Aorta (tissue), 5 donors: ENCODE data around the gene ANP32D. TPM values are rescaled to one million over a fixed set of nuclear protein-coding genes. Genes with fewer than 3 reads are reported as not detected.
"Not testable (repeated sequence)": the region's sequence is repeated elsewhere in the genome, so short reads cannot be mapped to it uniquely, and the experiment has no call there.

Source experiments
- ATAC-seq: fragments of 200-7000 bp; cut with Tn5 transposase; one replicate; pipeline ENCODE4 v1.9.1; 2022; ENCODE audit warnings: moderate library complexity; ENCODE audit not compliant: low FRiP score
- DNase-seq, 2 donors: peaks; one replicate each; pipeline ENCODE4 v3.0.0-alpha.2; 2020
- H3K27ac ChIP-seq, 2 donors: one replicate each; pipeline ENCODE4 v1.5.1; 2013; ENCODE audit warnings: low read length in 2 of 2, mild to moderate bottlenecking in 2 of 2, moderate library complexity in 2 of 2, control low read depth in 1 of 2, inconsistent platforms in 1 of 2, low read depth in 1 of 2
- H3K27me3 ChIP-seq, 2 donors: one replicate each; pipeline ENCODE4 v1.6.1; 2013; ENCODE audit warnings: control low read depth in 1 of 2, low read length in 1 of 2, mild to moderate bottlenecking in 1 of 2, moderate library complexity in 1 of 2; ENCODE audit not compliant: insufficient read depth in 2 of 2, control insufficient read depth in 1 of 2
- H3K36me3 ChIP-seq, 2 donors: one replicate each; pipeline ENCODE4 v1.6.1; 2013; ENCODE audit warnings: control low read depth in 1 of 2, low read length in 1 of 2, mild to moderate bottlenecking in 1 of 2; ENCODE audit not compliant: insufficient read depth in 2 of 2, control insufficient read depth in 1 of 2
- H3K4me1 ChIP-seq, 2 donors: one replicate each; pipeline ENCODE4 v1.6.1; 2013; ENCODE audit warnings: low read length in 2 of 2, control low read depth in 1 of 2, mild to moderate bottlenecking in 1 of 2, moderate library complexity in 1 of 2; ENCODE audit not compliant: insufficient read depth in 2 of 2, control insufficient read depth in 1 of 2
- H3K4me3 ChIP-seq, 2 donors: one replicate each; pipeline ENCODE4 v1.5.1; 2013; ENCODE audit warnings: low read length in 2 of 2, control low read depth in 1 of 2, mild to moderate bottlenecking in 1 of 2
- H3K9me3 ChIP-seq: one replicate; pipeline ENCODE4 v1.6.1; 2013; ENCODE audit warnings: mild to moderate bottlenecking, low read length; ENCODE audit not compliant: control insufficient read depth
- WGBS, 2 donors: extraction: QIAGEN DNeasy Blood & Tissue Kit; methylation state at CpG; one replicate each; pipeline ENCODE4 v1.1.7; 2013; 5-methylcytosine and 5-hydroxymethylcytosine counted together
- intact Hi-C, 2 donors: fragments of 100-400 bp; cut with DNase I; formaldehyde crosslinking; loops; one replicate each; pipeline versions ENCODE4 v1.14.2 to v1.15.0; 2022
- polyA plus RNA-seq, 2 donors: library from polyadenylated mRNA; stranded (reverse); fragments of 200-250 nt; gene quantifications; one replicate each; pipeline ENCODE4 v1.2.3, GENCODE V29; 2013
- total RNA-seq, 2 donors: library from RNA; stranded (reverse); fragmentation: NEBNext Ultra II Directional; extraction: Animal tissue kit (Norgen Biotek cat#: 25700); gene quantifications; one replicate each; pipeline ENCODE4 v1.2.1, GENCODE V29; 2021
- donor health status: healthy with polysubstance abuse.
- donor health status: Bipolar disorder and iron deficiency.
- donor health status: DM: no; HTN: no; CAD: no.
- donor health status: DM: no; HTN: no; CAD: no.
- donor health status: DM: yes; HTN: yes; CAD: no.

ANP32D gene
- total and polyA plus RNA-seq, 4 donors: not detected

- 58 to 63% methylated on average over 2 of the region's 2 CpGs for WGBS, 2 donors
- Histone ChIP-seq H3K9me3 (no peaks in the 10 kb centered on the region), H3K27ac (no peak overlapping the region), H3K4me1 (no peaks in the 10 kb centered on the region), H3K36me3 (no peaks in the 10 kb centered on the region), H3K4me3 (no peak overlapping the region), H3K27me3 (no peaks in the 10 kb centered on the region)
- ATAC-seq (no peak), DNase-seq (no peak)
- intact Hi-C loops: no loop called here
Observed at GRCh38 chr12:48512855-48513254, 40.5 kb downstream of the ANP32D start.

- H3K4me1 ChIP-seq: no peaks in the 10 kb centered on the region
- no peak overlapping the region for H3K27ac ChIP-seq
- no peaks in the 10 kb centered on the region for H3K36me3 ChIP-seq
- DNase-seq (no peak), ATAC-seq (no peak)
- H3K9me3 ChIP-seq: no peaks in the 10 kb centered on the region
- 86 to 93% methylated on average over 1 of the region's 1 CpG for WGBS, 2 donors
- intact Hi-C loops: no loop called here
- no peaks in the 10 kb centered on the region for H3K27me3 ChIP-seq
- H3K4me3 ChIP-seq: no peak overlapping the region
Observed at GRCh38 chr12:48514728-48515127, 42.4 kb downstream of the ANP32D start.

GRCh38 chr12:48520381-48520780 lies 48.0 kb downstream of the ANP32D start:
- 88 to 89% methylated on average over 18 to 24 of the region's 24 CpGs for WGBS, 2 donors
- not testable (repeated sequence) for ATAC-seq

More at GRCh38 chr12:48520381-48520780, 48.0 kb downstream of the ANP32D start:
- H3K4me1 ChIP-seq, H3K27ac ChIP-seq, DNase-seq, H3K36me3 ChIP-seq, H3K27me3 ChIP-seq, H3K9me3 ChIP-seq, intact Hi-C loops, H3K4me3 ChIP-seq: not testable (repeated sequence)

Other genes with a start within 250 kb of the ANP32D start
- 10 to 100 TPM; 19.4 to 22.4 TPM for gene ZNF641, start 121.6 kb upstream of the ANP32D start, total RNA-seq
- gene ZNF641, start 121.6 kb upstream of the ANP32D start, polyA plus RNA-seq: 10 to 100 TPM in 1 of 2 donors, 1 to 10 TPM in 1; 9.0 to 15.3 TPM
- under 1 TPM in 1 of 2 donors, not detected in 1; 0.65 TPM for gene C12orf54, start 9.9 kb downstream of the ANP32D start, total RNA-seq
- gene C12orf54, start 9.9 kb downstream of the ANP32D start, polyA plus RNA-seq: 1 to 10 TPM in 1 of 2 donors, not detected in 1; 2.5 TPM
- not detected for gene OR8S1, start 53.1 kb downstream of the ANP32D start, total RNA-seq
- not detected for gene OR8S1, start 53.1 kb downstream of the ANP32D start, polyA plus RNA-seq
- not detected for gene LALBA, start 97.5 kb downstream of the ANP32D start, total RNA-seq
- gene LALBA, start 97.5 kb downstream of the ANP32D start, polyA plus RNA-seq: not detected
- 10 to 100 TPM; 23.4 to 25.6 TPM for gene KANSL2, start 209.7 kb downstream of the ANP32D start, total RNA-seq
- 10 to 100 TPM; 18.7 to 31.0 TPM for gene KANSL2, start 209.7 kb downstream of the ANP32D start, polyA plus RNA-seq
- 10 to 100 TPM; 36.7 to 42.0 TPM for gene CCNT1, start 244.1 kb downstream of the ANP32D start, total RNA-seq
- gene CCNT1, start 244.1 kb downstream of the ANP32D start, polyA plus RNA-seq: 1 to 10 TPM; 3.9 to 7.4 TPM